ENCODE results near the gene PSMD5.

- no peak for TF ChIP-seq CTCF (optimal IDR thresholded peaks at IDR 0.05 in 1 of 3, IDR thresholded peaks at IDR 0.05 in 1 of 3, conservative IDR thresholded peaks at IDR 0.05 in 1 of 3; ENCODE audit: extremely low read depth in 1 of 3, insufficient read depth in 2 of 3, low read length in 3 of 3)
- no peak for TF ChIP-seq EZH2 (IDR thresholded peaks at IDR 0.05; ENCODE audit: low read length)
Observed at GRCh38 chr9:120845255-120845654, 2.5 kb upstream of the PSMD5 start.
